ENCODE results near the gene AFG3L2. TPM values are rescaled to one million over a fixed set of nuclear protein-coding genes. Genes with fewer than 3 reads are reported as not detected.
"Not testable (repeated sequence)": the region's sequence is repeated elsewhere in the genome, so short reads cannot be mapped to it uniquely, and the experiment has no call there.

Gene AFG3L2
- polyA plus RNA-seq, 4 donors = 66.5 to 76.6 (median 69.7) TPM

GRCh38 chr18:12398625-12399024 is 21.6 kb upstream of the AFG3L2 start:
- no peak for DNase-seq (ENCODE audit: low read depth in 4 of 4, low spot score in 3 of 4)

- no peak for DNase-seq (ENCODE audit: low read depth in 4 of 4, low spot score in 3 of 4)
These were observed 20.8 kb upstream of the AFG3L2 start for GRCh38 chr18:12397793-12398192.

- no peak for DNase-seq (ENCODE audit: low read depth in 4 of 4, low spot score in 3 of 4)
These were observed 20.2 kb upstream of the AFG3L2 start for GRCh38 chr18:12397254-12397653.

GRCh38 chr18:12394428-12394827 is 17.4 kb upstream of the AFG3L2 start:
- no peak for DNase-seq (ENCODE audit: low read depth in 4 of 4, low spot score in 3 of 4)

- DNase-seq (ENCODE audit: low read depth in 4 of 4, low spot score in 3 of 4) = no peak
These were observed 17.0 kb upstream of the AFG3L2 start for GRCh38 chr18:12393998-12394397.

- no peak for DNase-seq (ENCODE audit: low read depth in 4 of 4, low spot score in 3 of 4)
These were observed 16.5 kb upstream of the AFG3L2 start for GRCh38 chr18:12393510-12393909.

GRCh38 chr18:12391487-12392165 is 14.6 kb upstream of the AFG3L2 start:
- DNase-seq (ENCODE audit: low read depth in 4 of 4, low spot score in 3 of 4) = peak in 2 of 4 donors; percentile 35 to 58

- no peak for DNase-seq (ENCODE audit: low read depth in 4 of 4, low spot score in 3 of 4)
These were observed 11.4 kb upstream of the AFG3L2 start for GRCh38 chr18:12388442-12388841.

- DNase-seq (ENCODE audit: low read depth in 4 of 4, low spot score in 3 of 4) = no peak
These were observed 7.2 kb upstream of the AFG3L2 start for GRCh38 chr18:12384261-12384660.

- not testable (repeated sequence) for DNase-seq (ENCODE audit: low read depth in 4 of 4, low spot score in 3 of 4)
These were observed 6.7 kb upstream of the AFG3L2 start for GRCh38 chr18:12383759-12384158.

- not testable (repeated sequence) for DNase-seq (ENCODE audit: low read depth in 4 of 4, low spot score in 3 of 4)
These were observed 5.3 kb upstream of the AFG3L2 start for GRCh38 chr18:12382221-12382814.

- DNase-seq (ENCODE audit: low read depth in 4 of 4, low spot score in 3 of 4) = not testable (repeated sequence)
These were observed 1.2 kb upstream of the AFG3L2 start for GRCh38 chr18:12378198-12378558.

- DNase-seq (ENCODE audit: low read depth in 4 of 4, low spot score in 3 of 4) = no peak
These were observed 650 bp upstream of the AFG3L2 start for GRCh38 chr18:12377556-12378197.

- DNase-seq (ENCODE audit: low read depth in 4 of 4, low spot score in 3 of 4) = peak in 2 of 4 donors; percentile 6 to 26
These were observed 833 bp downstream of the AFG3L2 start for GRCh38 chr18:12376034-12376753.

GRCh38 chr18:12374401-12374800 is 2.6 kb downstream of the AFG3L2 start:
- no peak for DNase-seq (ENCODE audit: low read depth in 4 of 4, low spot score in 3 of 4)

- DNase-seq (ENCODE audit: low read depth in 4 of 4, low spot score in 3 of 4) = no peak
These were observed 3.3 kb downstream of the AFG3L2 start for GRCh38 chr18:12373771-12374116.

- no peak for DNase-seq (ENCODE audit: low read depth in 4 of 4, low spot score in 3 of 4)
These were observed 3.8 kb downstream of the AFG3L2 start for GRCh38 chr18:12373116-12373770.

GRCh38 chr18:12372406-12372805 is 4.6 kb downstream of the AFG3L2 start:
- DNase-seq (ENCODE audit: low read depth in 4 of 4, low spot score in 3 of 4) = no peak

GRCh38 chr18:12371590-12371989 is 5.4 kb downstream of the AFG3L2 start:
- DNase-seq (ENCODE audit: low read depth in 4 of 4, low spot score in 3 of 4) = no peak

GRCh38 chr18:12369211-12369610 is 7.8 kb downstream of the AFG3L2 start:
- DNase-seq (ENCODE audit: low read depth in 4 of 4, low spot score in 3 of 4) = no peak

- DNase-seq (ENCODE audit: low read depth in 4 of 4, low spot score in 3 of 4) = no peak
These were observed 10.2 kb downstream of the AFG3L2 start for GRCh38 chr18:12366784-12367183.

Measured in right renal pelvis (tissue), 4 donors.